ENCODE results near the gene LIPC. TPM values are rescaled to one million over a fixed set of nuclear protein-coding genes. Genes with fewer than 3 reads are reported as not detected.

LIPC gene
- total and polyA plus RNA-seq, 8 donors: 0.11 to 1.0 (median 0.60) TPM

DNA sequence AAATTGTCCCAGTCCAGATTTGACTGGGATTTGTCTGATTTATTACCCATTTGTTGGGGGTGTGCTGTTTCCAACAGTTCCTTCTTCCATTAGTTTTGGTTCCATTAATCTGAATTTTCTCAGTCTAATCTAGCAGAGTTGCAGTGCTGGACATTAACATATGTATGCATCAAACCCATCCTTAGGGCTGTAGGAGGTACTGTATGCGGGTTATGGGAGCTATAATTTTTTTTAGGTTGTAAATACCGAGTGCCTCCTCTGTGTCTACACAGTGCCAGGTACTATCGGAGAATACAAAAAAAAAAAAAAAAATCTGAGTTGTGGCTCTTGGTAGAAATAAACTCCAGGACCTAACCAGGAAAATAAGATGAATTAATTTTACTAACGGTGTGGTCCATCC lies 133.8 kb downstream of the LIPC start:
- Histone ChIP-seq H3K27ac (no peak overlapping the region), H3K9me3 (peaks cover 0 to 4% of the 10 kb centered on the region in 2 donors)
- intact Hi-C loops (cut with DNase I): no loop called here

DNA sequence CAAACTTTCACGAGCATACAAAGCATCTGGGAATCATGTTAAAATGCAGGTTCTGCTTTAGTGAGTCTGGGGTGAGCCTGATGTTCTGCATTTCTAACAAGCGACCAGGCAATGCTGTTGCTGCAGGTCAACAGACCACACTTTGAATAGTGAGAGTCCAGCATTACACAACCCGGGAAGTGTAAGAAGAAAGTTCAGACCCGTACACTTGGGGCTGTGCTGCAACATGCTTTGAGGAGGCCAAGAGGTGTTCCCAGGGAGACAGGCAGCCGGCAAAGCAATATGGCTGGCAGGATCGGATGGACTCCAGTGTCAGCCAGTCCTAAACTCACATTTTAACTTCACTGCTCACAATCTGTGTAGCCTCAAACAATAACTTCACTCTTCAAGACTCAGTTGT lies 134.2 kb downstream of the LIPC start:
- Histone ChIP-seq H3K4me3 (no peak overlapping the region), H3K9me3 (peaks cover 0 to 4% of the 10 kb centered on the region in 2 donors), H3K36me3 (no peaks in the 10 kb centered on the region), H3K4me1 (no peaks in the 10 kb centered on the region), H3K27me3 (no peaks in the 10 kb centered on the region), H3K27ac (no peak overlapping the region)
- no peak for DNase-seq
- TF ChIP-seq, protein P1, sequence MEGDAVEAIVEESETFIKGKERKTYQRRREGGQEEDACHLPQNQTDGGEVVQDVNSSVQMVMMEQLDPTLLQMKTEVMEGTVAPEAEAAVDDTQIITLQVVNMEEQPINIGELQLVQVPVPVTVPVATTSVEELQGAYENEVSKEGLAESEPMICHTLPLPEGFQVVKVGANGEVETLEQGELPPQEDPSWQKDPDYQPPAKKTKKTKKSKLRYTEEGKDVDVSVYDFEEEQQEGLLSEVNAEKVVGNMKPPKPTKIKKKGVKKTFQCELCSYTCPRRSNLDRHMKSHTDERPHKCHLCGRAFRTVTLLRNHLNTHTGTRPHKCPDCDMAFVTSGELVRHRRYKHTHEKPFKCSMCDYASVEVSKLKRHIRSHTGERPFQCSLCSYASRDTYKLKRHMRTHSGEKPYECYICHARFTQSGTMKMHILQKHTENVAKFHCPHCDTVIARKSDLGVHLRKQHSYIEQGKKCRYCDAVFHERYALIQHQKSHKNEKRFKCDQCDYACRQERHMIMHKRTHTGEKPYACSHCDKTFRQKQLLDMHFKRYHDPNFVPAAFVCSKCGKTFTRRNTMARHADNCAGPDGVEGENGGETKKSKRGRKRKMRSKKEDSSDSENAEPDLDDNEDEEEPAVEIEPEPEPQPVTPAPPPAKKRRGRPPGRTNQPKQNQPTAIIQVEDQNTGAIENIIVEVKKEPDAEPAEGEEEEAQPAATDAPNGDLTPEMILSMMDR (IDR thresholded peaks at IDR 0.05): no peak
- intact Hi-C loops (cut with DNase I): no loop called here
- ATAC-seq: no peak

More for the DNA sequence above, 133.8 kb downstream of the LIPC start:
- ATAC-seq (no peak), DNase-seq (no peak)
- Histone ChIP-seq H3K4me3 (no peak overlapping the region), H3K36me3 (no peaks in the 10 kb centered on the region), H3K4me1 (no peaks in the 10 kb centered on the region), H3K27me3 (no peaks in the 10 kb centered on the region)
- TF ChIP-seq, protein P1 (IDR thresholded peaks at IDR 0.05): no peak

DNA sequence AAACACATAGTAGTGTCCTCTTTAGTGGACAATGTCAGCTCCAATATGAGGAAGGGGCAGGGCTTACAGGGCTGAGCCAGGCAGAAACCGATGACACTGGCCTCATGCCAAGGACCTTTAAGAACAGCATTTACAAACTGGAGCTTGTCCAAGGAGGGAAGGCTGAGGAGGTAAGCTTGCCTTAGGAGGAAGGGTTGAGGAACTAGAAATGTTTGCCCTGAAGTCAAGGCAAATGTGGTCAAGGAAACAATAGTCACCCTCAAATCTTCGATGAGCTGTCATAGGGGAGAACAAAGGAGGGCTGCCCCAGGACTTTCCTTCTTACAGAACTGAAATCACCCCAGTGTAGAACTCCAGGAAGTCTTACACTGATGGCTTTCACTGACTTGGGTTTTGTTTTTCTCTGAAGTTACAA lies 136.4 kb downstream of the LIPC start:
- Histone ChIP-seq H3K4me1 (no peaks in the 10 kb centered on the region), H3K27ac (no peak overlapping the region), H3K9me3 (peaks cover 0 to 4% of the 10 kb centered on the region in 2 donors), H3K27me3 (no peaks in the 10 kb centered on the region), H3K4me3 (no peak overlapping the region), H3K36me3 (no peaks in the 10 kb centered on the region)
- TF ChIP-seq, protein P1 (IDR thresholded peaks at IDR 0.05): no peak
- ATAC-seq (peak; percentile 16), DNase-seq (peak in 1 of 4 donors; percentile 38)
- intact Hi-C loops (cut with DNase I): no loop called here

DNA sequence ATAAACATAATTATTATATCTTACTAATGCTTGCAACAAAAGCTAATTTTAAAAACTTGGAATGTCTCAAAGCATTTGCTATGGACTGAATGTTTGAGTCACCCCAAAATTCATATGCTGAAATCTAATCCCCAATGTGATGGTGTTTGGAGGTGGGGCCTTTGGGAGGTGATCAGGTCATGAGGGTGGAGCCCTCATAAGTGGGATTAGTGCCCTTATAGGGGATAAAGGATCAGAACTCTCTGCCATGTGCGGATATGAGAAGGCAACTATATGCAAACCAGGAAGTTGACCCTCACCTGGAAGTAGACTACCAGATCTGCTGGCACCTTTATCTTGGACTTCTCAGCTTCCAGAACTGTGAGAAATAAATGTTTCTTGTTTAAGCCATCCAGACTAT lies 137.7 kb downstream of the LIPC start:
- no peaks in the 10 kb centered on the region for H3K27me3 ChIP-seq
- H3K4me3 ChIP-seq: no peak overlapping the region
- H3K4me1 ChIP-seq: no peaks in the 10 kb centered on the region
- peaks cover 0 to 4% of the 10 kb centered on the region in 2 donors for H3K9me3 ChIP-seq
- ATAC-seq: no peak
- TF ChIP-seq, protein P1 (IDR thresholded peaks at IDR 0.05): no peak
- no peaks in the 10 kb centered on the region for H3K36me3 ChIP-seq
- intact Hi-C loops (cut with DNase I): no loop called here
- H3K27ac ChIP-seq: no peak overlapping the region
- no peak for DNase-seq

DNA sequence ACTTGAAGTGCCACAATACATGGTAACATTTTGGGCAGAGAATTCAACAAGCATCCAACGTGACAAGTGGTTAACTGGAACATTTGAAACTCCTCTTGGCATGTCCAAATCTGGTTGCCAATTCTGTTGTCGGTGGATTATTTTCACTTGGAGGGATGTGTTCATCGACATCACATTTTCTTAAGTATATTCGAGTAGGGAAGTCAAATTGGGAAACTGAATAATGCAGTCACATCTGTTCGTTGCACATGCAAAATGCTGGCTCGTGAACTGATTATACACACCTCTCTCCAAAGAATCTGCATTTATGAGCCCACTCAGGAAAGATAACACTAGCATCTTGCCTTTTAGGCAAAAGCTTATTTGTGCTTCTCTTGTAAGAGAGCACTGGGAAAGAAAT lies 139.7 kb downstream of the LIPC start:
- no peaks in the 10 kb centered on the region for H3K27me3 ChIP-seq
- peaks cover 0 to 4% of the 10 kb centered on the region in 2 donors for H3K9me3 ChIP-seq
- TF ChIP-seq, protein P1 (IDR thresholded peaks at IDR 0.05): no peak
- no peak for DNase-seq
- H3K27ac ChIP-seq: no peak overlapping the region
- H3K36me3 ChIP-seq: no peaks in the 10 kb centered on the region
- no peak for ATAC-seq
- H3K4me3 ChIP-seq: no peak overlapping the region
- intact Hi-C loops (cut with DNase I): no loop called here
- H3K4me1 ChIP-seq: no peaks in the 10 kb centered on the region

Data from left lung (tissue), 10 donors.